ENCODE measurements around the gene TAS1R2. TPM values are rescaled to one million over a fixed set of nuclear protein-coding genes. Genes with fewer than 3 reads are reported as not detected.

Gene TAS1R2
- total RNA-seq, 1 experiment from 2014 or later: not detected

- no peak for TF ChIP-seq CTCF (conservative IDR thresholded peaks at IDR 0.05)
- H3K27ac Mint-ChIP-seq: no peak overlapping the region
- H4K5ac ChIP-seq (ENCODE audit: insufficient read length, low read depth, low read length): no peak overlapping the region
- no peaks in the 10 kb centered on the region for H3K79me2 ChIP-seq (ENCODE audit: insufficient read depth, low read length)
- no peak overlapping the region for H3T11ph ChIP-seq (ENCODE audit: low read length)
- no peak overlapping the region; the same call in 1 of the 2 replicates for H3K14ac ChIP-seq (ENCODE audit: insufficient read depth, low read length)
- H3K4me1 ChIP-seq (ENCODE audit: insufficient read depth, low read length): no peaks in the 10 kb centered on the region
- no peaks in the 10 kb centered on the region; the same call in 1 of the 2 replicates for H3K27me3 ChIP-seq (ENCODE audit: insufficient read depth, low read length)
- no peak overlapping the region for H2BK120ac ChIP-seq (ENCODE audit: low read depth, low read length, poor library complexity, severe bottlenecking)
- H3K4me1 Mint-ChIP-seq: peaks cover 7 to 19% of the 10 kb centered on the region in 2 experiments
- no peak for DNase-seq
- H3K23me2 ChIP-seq (ENCODE audit: insufficient read length, low read depth, low read length, poor library complexity, severe bottlenecking): no peaks in the 10 kb centered on the region
- H2BK12ac ChIP-seq (ENCODE audit: insufficient read length, low read depth, low read length): no peak overlapping the region
- H2BK5ac ChIP-seq (ENCODE audit: insufficient read length, low read length): no peak overlapping the region
- H3K23ac ChIP-seq (ENCODE audit: insufficient read length, low read depth, low read length): no peak overlapping the region
- H4K91ac ChIP-seq (ENCODE audit: insufficient read length, low read depth, low read length): no peak overlapping the region
- H3K18ac ChIP-seq (ENCODE audit: insufficient read length, low read depth, low read length): no peak overlapping the region
- H3K36me3 Mint-ChIP-seq (ENCODE audit: insufficient read depth in 1 of 3, low read depth in 3 of 3): no peaks in the 10 kb centered on the region
- no peak overlapping the region for H3K4ac ChIP-seq (ENCODE audit: low read depth, low read length)
- H3K9me3 ChIP-seq (ENCODE audit: control insufficient read depth, low read depth, low read length): no peaks in the 10 kb centered on the region
- H3K4me3 Mint-ChIP-seq: no peak overlapping the region
- peaks cover 14% of the 10 kb centered on the region for H3K27me3 Mint-ChIP-seq (ENCODE audit: low read depth)
- no peak overlapping the region for H2BK15ac ChIP-seq (ENCODE audit: low read depth, low read length)
- H3K9ac ChIP-seq (ENCODE audit: extremely low read depth, insufficient read length, low read length): no peak overlapping the region
- H3K4me2 ChIP-seq (ENCODE audit: insufficient read depth, insufficient read length, low read length): no peak overlapping the region
- no peak overlapping the region for H3K27ac ChIP-seq (ENCODE audit: insufficient read length, low read depth, low read length)
- no peak overlapping the region for H2AK5ac ChIP-seq (ENCODE audit: insufficient read length, low read length)
- H3K9me3 Mint-ChIP-seq: no peaks in the 10 kb centered on the region; a peak in 1 of 5 replicates
- H4K8ac ChIP-seq (replicated peaks; ENCODE audit: insufficient read length, low read depth, low read length): no peak overlapping the region
- WGBS (ENCODE audit: extremely low coverage, insufficient read length, low lambda C conversion rate): no CpG with 5 or more reads among the region's 16 CpGs
- no peak overlapping the region for H3K56ac ChIP-seq (ENCODE audit: insufficient read length, low read depth, low read length)
- no peak overlapping the region for H2BK20ac ChIP-seq (ENCODE audit: low read depth, low read length, poor library complexity, severe bottlenecking)
- H3K79me1 ChIP-seq (ENCODE audit: insufficient read depth, low read depth, low read length, poor library complexity, severe bottlenecking): no peaks in the 10 kb centered on the region
- H4K20me1 ChIP-seq (ENCODE audit: control insufficient read depth, insufficient read depth, insufficient read length): no peaks in the 10 kb centered on the region
- no peak overlapping the region for H2AFZ ChIP-seq (ENCODE audit: low read length)
Measured at GRCh38 chr1:18809953-18810899, 49.2 kb downstream of the TAS1R2 start.

All from H9 (cell line).